Activated CD8-positive, alpha-beta memory T cell treated with anti-CD3 and anti-CD28 coated beads, Interleukin-2, amount 50 U/mL, for 24 hours (primary cell): ENCODE measurements around the gene TBX19.

ENCODE experiments used
- DNase-seq: peaks from one replicate; pipeline ENCODE4 v3.0.0-alpha.2; 2020; ENCODE audit errors: extremely low read depth

TBX19 gene

GRCh38 chr1:168281603-168282325, 1.1 kb downstream of the TBX19 start:
- no peak for DNase-seq

DNA sequence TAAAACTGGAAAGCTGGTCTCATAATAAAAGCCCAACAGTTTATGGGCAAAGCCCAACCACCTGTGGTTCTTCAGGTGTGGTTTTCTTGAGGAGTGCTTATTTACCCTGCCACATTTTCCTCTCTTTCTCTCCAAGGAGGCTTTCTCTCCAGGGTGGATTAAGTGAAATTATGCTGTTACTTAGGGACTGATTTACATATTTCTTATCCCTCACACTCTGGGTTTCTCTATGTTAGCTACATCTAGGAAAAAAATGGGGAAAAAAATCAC, 4.8 kb downstream of the TBX19 start:
- no peak for DNase-seq

- DNase-seq, result no peak
Measured at GRCh38 chr1:168285971-168286927, 5.6 kb downstream of the TBX19 start.

DNA sequence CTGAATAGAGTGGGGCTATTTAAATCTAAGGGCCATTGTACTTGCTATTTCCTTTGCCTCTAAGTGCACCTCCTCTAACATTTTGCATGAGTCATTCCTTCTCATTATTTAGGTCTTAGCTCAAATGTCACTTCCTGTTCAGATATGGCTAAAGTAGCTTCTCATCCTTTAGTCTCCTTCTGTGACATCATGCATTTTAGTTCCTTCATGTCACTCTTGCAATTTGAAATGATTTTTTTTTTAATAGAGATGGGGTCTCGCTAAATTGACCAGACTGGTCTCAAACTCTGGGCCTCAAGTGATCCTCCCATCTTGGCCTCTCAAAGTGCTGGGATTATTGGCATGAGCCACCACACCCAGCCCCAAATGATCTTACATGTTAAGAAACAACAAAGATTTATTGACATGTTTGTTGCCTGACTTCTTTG, 6.6 kb downstream of the TBX19 start:
- no peak for DNase-seq

GRCh38 chr1:168288311-168289052, 7.8 kb downstream of the TBX19 start:
- no peak for DNase-seq

DNA sequence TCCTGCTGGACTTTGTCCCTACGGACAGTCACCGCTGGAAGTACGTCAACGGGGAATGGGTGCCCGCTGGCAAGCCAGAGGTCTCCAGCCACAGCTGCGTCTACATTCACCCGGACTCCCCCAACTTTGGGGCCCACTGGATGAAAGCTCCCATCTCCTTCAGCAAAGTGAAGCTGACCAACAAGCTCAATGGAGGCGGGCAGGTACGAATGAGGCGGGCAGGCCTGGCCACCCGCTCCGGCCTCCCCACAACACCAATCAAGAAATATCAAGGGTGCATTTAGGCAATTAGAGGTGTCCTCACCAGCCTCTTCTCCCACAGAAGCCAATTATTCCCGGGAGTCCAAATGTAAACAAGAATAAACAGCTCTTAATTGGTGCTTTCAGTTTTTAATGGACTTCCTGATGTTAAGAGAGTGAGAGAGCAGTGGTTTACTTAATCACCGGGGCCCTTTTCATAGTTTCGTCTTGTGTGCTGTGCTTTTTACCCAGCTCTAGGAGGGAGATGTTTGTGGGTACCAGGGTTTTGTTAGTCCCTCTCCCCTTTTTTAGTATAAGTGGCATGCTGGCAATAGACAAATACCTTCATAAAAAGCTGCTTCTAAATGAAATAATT, 10.7 kb downstream of the TBX19 start:
- no peak for DNase-seq

DNA sequence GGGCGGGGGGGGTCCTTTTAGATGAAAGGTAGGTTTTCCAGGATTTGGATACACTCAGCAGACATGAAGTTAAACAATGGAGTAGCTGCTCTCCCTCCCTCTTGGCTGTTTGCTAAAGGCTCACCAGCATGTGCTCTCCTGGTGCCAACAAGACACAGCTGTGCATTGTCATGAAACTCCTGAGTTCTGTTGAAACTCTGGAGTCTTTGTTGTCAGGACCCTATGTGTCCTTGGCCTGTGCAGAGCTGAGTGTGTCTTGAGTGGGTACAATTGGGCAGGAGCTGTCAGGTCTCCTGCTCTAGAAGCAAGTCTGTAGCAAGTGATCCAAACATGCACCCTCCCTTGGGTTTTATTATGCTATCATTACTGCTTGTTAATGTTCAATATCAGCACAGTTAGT, 12.7 kb downstream of the TBX19 start:
- no peak for DNase-seq

GRCh38 chr1:168295411-168296114, 14.9 kb downstream of the TBX19 start:
- no peak for DNase-seq

- no peak for DNase-seq
Measured at GRCh38 chr1:168297019-168297730, 16.5 kb downstream of the TBX19 start.

DNA sequence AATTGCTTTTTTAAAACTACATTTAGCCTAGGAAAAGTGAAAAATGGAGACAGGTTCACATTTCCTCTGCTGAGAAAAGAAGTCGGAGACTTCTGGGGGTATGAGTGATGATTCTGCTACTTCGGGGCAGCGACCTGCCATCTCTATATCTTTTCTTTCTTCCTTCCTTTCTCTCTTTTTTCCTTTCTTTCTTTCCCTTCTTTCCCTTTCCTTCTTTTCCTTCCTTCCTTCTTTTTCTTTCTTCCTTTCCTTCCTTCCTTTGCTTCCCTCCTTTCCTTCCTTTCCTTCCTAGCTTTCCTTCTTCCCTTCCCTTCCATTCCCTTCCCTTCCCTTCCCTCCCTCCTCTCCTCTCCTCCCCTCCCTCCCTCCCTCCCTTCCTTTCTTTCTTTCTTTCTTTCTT, 17.8 kb downstream of the TBX19 start:
- DNase-seq, result no peak

- DNase-seq, result no peak
Measured at GRCh38 chr1:168300626-168301025, 19.9 kb downstream of the TBX19 start.

DNA sequence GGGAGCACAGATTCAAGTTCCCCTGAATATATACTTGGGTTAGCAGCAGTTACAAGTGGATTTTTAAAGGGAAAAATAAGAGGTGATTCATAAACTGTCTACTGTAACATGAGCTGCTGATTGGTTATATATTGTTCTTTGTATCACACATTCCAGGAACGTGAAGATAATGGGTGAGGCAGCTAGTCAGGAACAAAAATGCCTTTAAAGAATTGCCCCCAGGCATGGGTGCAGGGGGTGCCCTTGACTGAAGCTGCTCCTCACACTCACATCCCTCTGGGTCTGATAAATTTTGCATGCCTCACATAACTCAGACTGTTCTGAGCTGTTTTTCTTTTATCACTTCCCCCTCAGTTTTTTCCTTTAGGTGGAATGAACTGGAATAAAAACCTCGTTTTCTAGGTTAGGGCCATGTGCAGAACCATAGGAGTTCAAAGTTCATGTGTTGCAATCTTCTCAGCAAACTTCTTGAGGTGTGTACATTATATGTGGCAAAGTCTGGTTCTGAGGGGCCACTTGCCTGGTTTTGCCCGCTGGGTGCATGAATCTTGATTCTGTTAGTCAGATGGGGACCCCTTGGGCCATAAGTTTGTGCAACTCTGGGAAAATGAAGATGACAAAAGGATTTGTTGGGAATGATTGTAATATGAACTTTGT, 21.1 kb downstream of the TBX19 start:
- DNase-seq, result no peak

GRCh38 chr1:168303716-168304540, 23.3 kb downstream of the TBX19 start:
- DNase-seq, result no peak

GRCh38 chr1:168304865-168305264, 24.2 kb downstream of the TBX19 start:
- DNase-seq, result no peak

DNA sequence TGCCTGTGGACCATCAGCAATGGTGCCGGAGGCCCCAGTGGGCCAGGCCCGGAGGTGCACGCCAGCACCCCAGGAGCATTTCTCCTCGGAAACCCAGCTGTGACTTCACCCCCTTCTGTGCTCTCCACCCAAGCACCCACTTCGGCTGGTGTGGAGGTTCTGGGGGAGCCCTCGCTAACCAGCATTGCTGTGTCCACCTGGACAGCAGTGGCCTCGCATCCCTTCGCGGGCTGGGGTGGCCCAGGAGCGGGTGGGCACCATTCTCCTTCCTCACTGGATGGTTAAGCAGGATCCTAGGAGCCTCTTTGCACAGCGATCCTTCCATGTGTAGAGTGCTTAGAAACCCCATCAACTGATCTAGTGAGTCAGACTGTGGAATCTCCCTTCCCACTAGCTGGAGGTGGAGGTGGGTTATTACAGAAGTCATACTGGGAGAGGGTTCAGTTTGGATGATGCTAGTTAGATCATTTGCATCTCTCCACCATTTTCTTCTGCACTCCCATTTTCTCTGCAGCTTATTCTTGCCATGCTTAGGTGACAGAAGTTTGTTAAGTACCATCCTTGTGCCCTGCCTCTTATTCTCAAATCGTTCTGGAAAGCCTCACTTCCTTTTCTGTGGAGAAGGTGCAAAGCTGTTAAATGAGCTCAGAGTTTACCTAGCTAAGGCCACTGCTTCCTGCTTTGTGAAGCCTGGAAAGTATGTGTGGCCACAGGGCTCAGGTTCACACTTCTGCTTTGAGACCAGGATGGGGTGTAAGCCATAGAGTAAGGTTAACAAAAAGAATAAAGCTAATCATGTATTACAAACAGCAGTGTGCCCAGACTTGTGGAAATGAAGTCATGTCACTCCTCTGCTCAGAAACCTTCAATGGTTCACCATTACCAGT, 32.3 kb downstream of the TBX19 start:
- DNase-seq, result no peak

DNA sequence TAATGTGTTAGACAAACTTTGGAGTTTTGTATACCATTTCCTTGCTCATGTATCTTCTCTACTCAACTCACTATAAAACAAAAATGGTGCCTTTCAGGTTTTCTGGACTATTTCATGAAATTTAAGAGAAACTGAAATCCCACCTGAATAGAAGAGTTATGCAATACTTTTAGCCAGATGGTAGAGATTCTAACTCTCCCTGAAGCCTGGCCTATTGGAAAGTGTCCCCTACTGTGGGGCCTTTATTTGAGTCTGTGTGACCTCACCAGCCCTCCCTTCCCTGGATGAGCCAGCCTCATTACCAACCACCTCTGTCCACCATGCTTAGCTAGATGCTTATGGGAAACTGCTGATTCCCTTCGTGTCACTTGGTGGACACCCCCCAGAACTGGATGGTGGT, 35.5 kb downstream of the TBX19 start:
- DNase-seq, result no peak

- no peak for DNase-seq
Measured at GRCh38 chr1:168317309-168317708, 36.6 kb downstream of the TBX19 start.

- no peak for DNase-seq
Measured at GRCh38 chr1:168319691-168320090, 39.0 kb downstream of the TBX19 start.
